OCI-LY7 (cell line): ENCODE measurements around the gene SREK1.

Experiments used
- CTCF ChIP-seq: fragments of 200-600 bp; sonication (generic); conservative IDR thresholded peaks from 2 replicates; pipeline ENCODE4 v1.5.1; 2014; ENCODE audit warnings: mild to moderate bottlenecking, antibody characterized with exemption, low read length, moderate library complexity, mixed read lengths
- EZH2phosphoT487 ChIP-seq: fragments of 200-600 bp; sonication (generic); IDR thresholded peaks from 2 replicates; pipeline ENCODE4 v1.6.1; 2018; ENCODE audit warnings: low read depth, borderline replicate concordance, mild to moderate bottlenecking, mixed run types, antibody characterized with exemption, low read length, moderate library complexity, mixed read lengths

- TF ChIP-seq CTCF (no peak), EZH2phosphoT487 (no peak)
These were observed 35.4 kb downstream of the SREK1 start for GRCh38 chr5:66179297-66180051.
